NB4 (cell line): ENCODE data around the gene PARD3.

ENCODE experiments used
- CTCF ChIP-seq: IDR thresholded peaks from one replicate; pipeline ENCODE4 v1.5.1; 2012; ENCODE audit warnings: low read depth, low read length
- MAX ChIP-seq: IDR thresholded peaks from 2 replicates; pipeline ENCODE4 v1.6.1; 2011; ENCODE audit warnings: low read depth, low read length
- POLR2A ChIP-seq: IDR thresholded peaks from 2 replicates; pipeline ENCODE4 v1.6.1; 2011; ENCODE audit warnings: mild to moderate bottlenecking; ENCODE audit not compliant: insufficient read length; ENCODE audit errors: extremely low read depth

DNA sequence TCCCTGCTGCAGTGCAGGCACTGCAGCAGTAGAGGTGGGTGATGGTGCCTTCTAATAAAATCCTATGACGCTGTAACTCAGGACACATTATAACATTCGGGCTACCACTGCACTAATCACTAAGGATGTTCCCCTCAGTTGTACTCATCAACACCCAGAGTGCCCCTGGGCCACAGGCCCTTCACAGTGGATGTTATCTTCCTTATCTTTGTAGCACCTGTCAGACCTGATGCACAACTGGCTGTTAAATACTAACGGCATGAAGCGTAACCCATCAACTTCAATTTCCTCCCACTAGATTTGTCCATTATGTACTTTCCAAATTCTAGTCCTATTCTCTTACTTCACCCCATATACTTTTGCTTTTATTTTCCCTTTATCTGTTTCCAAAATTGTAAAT, 66.3 kb downstream of the PARD3 start:
- TF ChIP-seq MAX (no peak), CTCF (no peak), POLR2A (no peak)
